ENCODE data around the gene TBC1D16. TPM values are rescaled to one million over a fixed set of nuclear protein-coding genes. Genes with fewer than 3 reads are reported as not detected.

The TBC1D16 gene
- total RNA-seq, 1 experiment from 2014 or later: 35.9 TPM

GRCh38 chr17:79907217-79907715 is 128.4 kb downstream of the TBC1D16 start:
- CTCF ChIA-PET: no interaction called here
- TF ChIP-seq CTCF (IDR thresholded peaks at IDR 0.05; ENCODE audit: unreplicated experiment): no peak
- no peaks in the 10 kb centered on the region for H3K36me3 Mint-ChIP-seq (ENCODE audit: insufficient read depth, unreplicated experiment)
- no peak overlapping the region for H3K27ac Mint-ChIP-seq (ENCODE audit: unreplicated experiment)
- DNase-seq: no peak
- peaks cover 8% of the 10 kb centered on the region for H3K4me1 Mint-ChIP-seq (ENCODE audit: low read depth, unreplicated experiment)
- intact Hi-C loops (cut with micrococcal nuclease; ENCODE audit: unreplicated experiment): no loop called here
- no TSS peak for BruUV-seq (replicated peaks)
- H3K9me3 Mint-ChIP-seq (ENCODE audit: low read depth, unreplicated experiment): no peaks in the 10 kb centered on the region
- no peak overlapping the region for H3K4me3 Mint-ChIP-seq (ENCODE audit: low read depth, unreplicated experiment)
- peaks cover 15% of the 10 kb centered on the region for H3K27me3 Mint-ChIP-seq (ENCODE audit: unreplicated experiment)

GRCh38 chr17:79905832-79906231 is 129.8 kb downstream of the TBC1D16 start:
- no TSS peak for BruUV-seq (replicated peaks)
- Mint-ChIP-seq H3K9me3 (ENCODE audit: low read depth, unreplicated experiment) (no peaks in the 10 kb centered on the region), H3K4me1 (ENCODE audit: low read depth, unreplicated experiment) (peaks cover 8% of the 10 kb centered on the region), H3K4me3 (ENCODE audit: low read depth, unreplicated experiment) (no peak overlapping the region), H3K36me3 (ENCODE audit: insufficient read depth, unreplicated experiment) (no peaks in the 10 kb centered on the region), H3K27ac (ENCODE audit: unreplicated experiment) (no peak overlapping the region), H3K27me3 (ENCODE audit: unreplicated experiment) (peaks cover 29% of the 10 kb centered on the region)
- DNase-seq: peak; percentile 70
- CTCF ChIA-PET: no interaction called here
- TF ChIP-seq CTCF (IDR thresholded peaks at IDR 0.05; ENCODE audit: unreplicated experiment): peak; percentile 55
- intact Hi-C loops (cut with micrococcal nuclease; ENCODE audit: unreplicated experiment): no loop called here

- CTCF ChIA-PET: no interaction called here
- Mint-ChIP-seq H3K36me3 (ENCODE audit: insufficient read depth, unreplicated experiment) (no peaks in the 10 kb centered on the region), H3K27ac (ENCODE audit: unreplicated experiment) (no peak overlapping the region), H3K4me1 (ENCODE audit: low read depth, unreplicated experiment) (peaks cover 8% of the 10 kb centered on the region), H3K9me3 (ENCODE audit: low read depth, unreplicated experiment) (no peaks in the 10 kb centered on the region), H3K4me3 (ENCODE audit: low read depth, unreplicated experiment) (no peak overlapping the region), H3K27me3 (ENCODE audit: unreplicated experiment) (peaks cover 30% of the 10 kb centered on the region)
- BruUV-seq (replicated peaks): no TSS peak
- no peak for TF ChIP-seq CTCF (IDR thresholded peaks at IDR 0.05; ENCODE audit: unreplicated experiment)
- no peak for DNase-seq
- intact Hi-C loops (cut with micrococcal nuclease; ENCODE audit: unreplicated experiment): no loop called here
These were observed 130.8 kb downstream of the TBC1D16 start for GRCh38 chr17:79904865-79905264.

GRCh38 chr17:79902146-79902791 is 133.4 kb downstream of the TBC1D16 start:
- H3K27me3 Mint-ChIP-seq (ENCODE audit: unreplicated experiment): peaks cover 30% of the 10 kb centered on the region
- H3K9me3 Mint-ChIP-seq (ENCODE audit: low read depth, unreplicated experiment): no peaks in the 10 kb centered on the region
- H3K36me3 Mint-ChIP-seq (ENCODE audit: insufficient read depth, unreplicated experiment): no peaks in the 10 kb centered on the region
- intact Hi-C loops (cut with micrococcal nuclease; ENCODE audit: unreplicated experiment): no loop called here
- no peak overlapping the region for H3K27ac Mint-ChIP-seq (ENCODE audit: unreplicated experiment)
- CTCF ChIA-PET: interaction anchor here (1.3 kb wide), 1 partner anchor 11 kb away, joined by 3 read pairs; no protein-coding TSS in a partner anchor
- DNase-seq: no peak
- peaks cover 8% of the 10 kb centered on the region for H3K4me1 Mint-ChIP-seq (ENCODE audit: low read depth, unreplicated experiment)
- no TSS peak for BruUV-seq (replicated peaks)
- no peak overlapping the region for H3K4me3 Mint-ChIP-seq (ENCODE audit: low read depth, unreplicated experiment)
- no peak for TF ChIP-seq CTCF (IDR thresholded peaks at IDR 0.05; ENCODE audit: unreplicated experiment)
